ENCODE data around the gene COL5A1. TPM values are rescaled to one million over a fixed set of nuclear protein-coding genes. Genes with fewer than 3 reads are reported as not detected.
A peak's percentile ranks its signal among the peaks of the same experiment; 100 is the strongest.

COL5A1 gene
- total RNA-seq, 5 donors from 2014 or later (not counting 1 experiment from before 2014, with no cell fraction given), result 0.18 to 2.3 (median 1.7) TPM

- Histone ChIP-seq H3K4me1 (ENCODE audit: control insufficient read depth in 1 of 2, extremely low read depth in 1 of 2, insufficient read depth in 2 of 2, low read length in 2 of 2) (no peaks in the 10 kb centered on the region), H3K27me3 (replicated peaks in 1 of 2; ENCODE audit: control insufficient read depth in 2 of 2, extremely low read depth in 1 of 2, insufficient read depth in 2 of 2, low read length in 1 of 2) (peaks cover 0 to 13% of the 10 kb centered on the region in 2 experiments), H3K27ac (ENCODE audit: low read length) (no peak overlapping the region), H3K36me3 (ENCODE audit: control insufficient read depth in 2 of 2, extremely low read depth in 1 of 2, insufficient read depth in 1 of 2, low read length in 1 of 2) (no peaks in the 10 kb centered on the region), H3K9me3 (peaks cover 4% of the 10 kb centered on the region), H3K4me3 (ENCODE audit: control insufficient read depth in 1 of 2, extremely low read depth in 1 of 2, low read length in 1 of 2) (no peak overlapping the region)
- no CpG with 5 or more reads among the region's 4 CpGs for WGBS (ENCODE audit: insufficient coverage)
- H3K4me1 Mint-ChIP-seq, result no peaks in the 10 kb centered on the region
- H3K4me3 Mint-ChIP-seq, result no peak overlapping the region
- H3K36me3 Mint-ChIP-seq, result no peaks in the 10 kb centered on the region
- POLR2A ChIA-PET, result no interaction called here
- H3K27me3 Mint-ChIP-seq, result peaks cover 20 to 23% of the 10 kb centered on the region in 2 donors
- peaks cover 10 to 15% (median 11%) of the 10 kb centered on the region in 3 donors for H3K9me3 Mint-ChIP-seq
- ATAC-seq (replicated peaks in 1 of 4) (no peak), DNase-seq (peak in 1 of 35 experiments; percentile 3)
- H3K27ac Mint-ChIP-seq, result no peak overlapping the region
- CTCF ChIA-PET, result no interaction called here
Measured at GRCh38 chr9:134607971-134608370, 33.6 kb upstream of the COL5A1 start.

- Mint-ChIP-seq H3K27me3 (peaks cover 19 to 23% of the 10 kb centered on the region in 2 donors), H3K9me3 (peaks cover 10 to 26% (median 14%) of the 10 kb centered on the region in 3 donors), H3K36me3 (no peaks in the 10 kb centered on the region), H3K4me1 (no peaks in the 10 kb centered on the region), H3K4me3 (no peak overlapping the region), H3K27ac (no peak overlapping the region)
- DNase-seq (peak in 1 of 35 experiments; percentile 11), ATAC-seq (replicated peaks in 1 of 4) (no peak)
- Histone ChIP-seq H3K4me1 (ENCODE audit: control insufficient read depth in 1 of 2, extremely low read depth in 1 of 2, insufficient read depth in 2 of 2, low read length in 2 of 2) (no peaks in the 10 kb centered on the region), H3K27ac (ENCODE audit: low read length) (no peak overlapping the region), H3K27me3 (replicated peaks in 1 of 2; ENCODE audit: control insufficient read depth in 2 of 2, extremely low read depth in 1 of 2, insufficient read depth in 2 of 2, low read length in 1 of 2) (peaks cover 0 to 5% of the 10 kb centered on the region in 2 experiments), H3K36me3 (ENCODE audit: control insufficient read depth in 2 of 2, extremely low read depth in 1 of 2, insufficient read depth in 1 of 2, low read length in 1 of 2) (no peaks in the 10 kb centered on the region), H3K4me3 (ENCODE audit: control insufficient read depth in 1 of 2, extremely low read depth in 1 of 2, low read length in 1 of 2) (no peak overlapping the region), H3K9me3 (peaks cover 4% of the 10 kb centered on the region)
- CTCF ChIA-PET, result interaction anchor here in 1 of 2 donors (0.5 kb wide), 1 partner anchor 415 kb away, joined by 3 read pairs; no protein-coding TSS in a partner anchor
- POLR2A ChIA-PET, result no interaction called here
- WGBS (ENCODE audit: insufficient coverage), result 87% methylated on average over 3 of the region's 4 CpGs
Measured at GRCh38 chr9:134611046-134611445, 30.6 kb upstream of the COL5A1 start.

DNA sequence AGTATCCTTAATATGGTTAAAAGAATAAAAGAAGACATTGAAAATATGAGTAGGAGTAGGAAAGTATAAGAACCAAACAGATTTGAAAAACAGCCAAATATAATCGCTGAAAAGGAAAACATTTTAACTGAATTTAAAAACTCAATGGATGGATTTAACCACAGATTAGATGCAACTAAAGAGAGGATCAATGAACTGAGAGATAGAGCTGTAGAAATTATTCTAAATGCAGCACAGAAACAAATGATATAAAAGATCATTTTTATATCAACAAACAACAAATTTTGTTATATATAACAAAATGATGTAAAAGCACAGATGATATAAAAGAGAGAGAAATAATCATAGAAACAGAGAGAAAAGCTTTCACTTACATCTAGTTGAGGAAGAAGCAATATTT, 29.3 kb upstream of the COL5A1 start:
- POLR2A ChIA-PET, result no interaction called here
- Mint-ChIP-seq H3K4me3 (no peak overlapping the region), H3K27ac (no peak overlapping the region), H3K9me3 (peaks cover 10 to 26% (median 14%) of the 10 kb centered on the region in 3 donors), H3K27me3 (peaks cover 16 to 23% of the 10 kb centered on the region in 2 donors), H3K36me3 (no peaks in the 10 kb centered on the region), H3K4me1 (no peaks in the 10 kb centered on the region)
- Histone ChIP-seq H3K27me3 (replicated peaks in 1 of 2; ENCODE audit: control insufficient read depth in 2 of 2, extremely low read depth in 1 of 2, insufficient read depth in 2 of 2, low read length in 1 of 2) (peaks cover 0 to 5% of the 10 kb centered on the region in 2 experiments), H3K27ac (ENCODE audit: low read length) (no peak overlapping the region), H3K36me3 (ENCODE audit: control insufficient read depth in 2 of 2, extremely low read depth in 1 of 2, insufficient read depth in 1 of 2, low read length in 1 of 2) (no peaks in the 10 kb centered on the region), H3K4me3 (ENCODE audit: control insufficient read depth in 1 of 2, extremely low read depth in 1 of 2, low read length in 1 of 2) (no peak overlapping the region), H3K4me1 (ENCODE audit: control insufficient read depth in 1 of 2, extremely low read depth in 1 of 2, insufficient read depth in 2 of 2, low read length in 2 of 2) (no peaks in the 10 kb centered on the region), H3K9me3 (peaks cover 4% of the 10 kb centered on the region)
- ATAC-seq (replicated peaks in 1 of 4), result no peak
- DNase-seq, result no peak
- no CpG with 5 or more reads among the region's 1 CpG for WGBS (ENCODE audit: insufficient coverage)
- CTCF ChIA-PET, result no interaction called here

GRCh38 chr9:134612715-134613114, 28.9 kb upstream of the COL5A1 start:
- Mint-ChIP-seq H3K27me3 (peaks cover 16 to 23% of the 10 kb centered on the region in 2 donors), H3K9me3 (peaks cover 10 to 26% (median 14%) of the 10 kb centered on the region in 3 donors), H3K4me1 (no peaks in the 10 kb centered on the region), H3K27ac (no peak overlapping the region), H3K4me3 (no peak overlapping the region), H3K36me3 (no peaks in the 10 kb centered on the region)
- CTCF ChIA-PET, result no interaction called here
- no peak overlapping the region for H3K4me3 ChIP-seq (ENCODE audit: control insufficient read depth in 1 of 2, extremely low read depth in 1 of 2, low read length in 1 of 2)
- no peaks in the 10 kb centered on the region for H3K4me1 ChIP-seq (ENCODE audit: control insufficient read depth in 1 of 2, extremely low read depth in 1 of 2, insufficient read depth in 2 of 2, low read length in 2 of 2)
- ATAC-seq (replicated peaks in 1 of 4) (no peak), DNase-seq (no peak)
- WGBS (ENCODE audit: insufficient coverage), result no CpG with 5 or more reads among the region's 1 CpG
- POLR2A ChIA-PET, result no interaction called here
- no peaks in the 10 kb centered on the region for H3K36me3 ChIP-seq (ENCODE audit: control insufficient read depth in 2 of 2, extremely low read depth in 1 of 2, insufficient read depth in 1 of 2, low read length in 1 of 2)
- H3K9me3 ChIP-seq, result peaks cover 4% of the 10 kb centered on the region
- H3K27ac ChIP-seq (ENCODE audit: low read length), result no peak overlapping the region
- H3K27me3 ChIP-seq (replicated peaks in 1 of 2; ENCODE audit: control insufficient read depth in 2 of 2, extremely low read depth in 1 of 2, insufficient read depth in 2 of 2, low read length in 1 of 2), result peaks cover 0 to 7% of the 10 kb centered on the region in 2 experiments

- Mint-ChIP-seq H3K4me1 (no peaks in the 10 kb centered on the region), H3K27ac (no peak overlapping the region), H3K36me3 (no peaks in the 10 kb centered on the region), H3K27me3 (peaks cover 17 to 18% of the 10 kb centered on the region in 2 donors), H3K9me3 (peaks cover 10 to 26% (median 14%) of the 10 kb centered on the region in 3 donors), H3K4me3 (no peak overlapping the region)
- ChIA-PET POLR2A (no interaction called here), CTCF (no interaction called here)
- DNase-seq (no peak), ATAC-seq (replicated peaks in 1 of 4) (no peak)
- Histone ChIP-seq H3K36me3 (ENCODE audit: control insufficient read depth in 2 of 2, extremely low read depth in 1 of 2, insufficient read depth in 1 of 2, low read length in 1 of 2) (no peaks in the 10 kb centered on the region), H3K4me1 (ENCODE audit: control insufficient read depth in 1 of 2, extremely low read depth in 1 of 2, insufficient read depth in 2 of 2, low read length in 2 of 2) (no peaks in the 10 kb centered on the region), H3K4me3 (ENCODE audit: control insufficient read depth in 1 of 2, extremely low read depth in 1 of 2, low read length in 1 of 2) (no peak overlapping the region), H3K27me3 (replicated peaks in 1 of 2; ENCODE audit: control insufficient read depth in 2 of 2, extremely low read depth in 1 of 2, insufficient read depth in 2 of 2, low read length in 1 of 2) (peaks cover 0 to 18% of the 10 kb centered on the region in 2 experiments), H3K27ac (ENCODE audit: low read length) (no peak overlapping the region), H3K9me3 (peaks cover 4% of the 10 kb centered on the region)
- whole genome bisulfite sequencing (ENCODE audit: insufficient coverage), result no CpG with 5 or more reads among the region's 3 CpGs
Measured at GRCh38 chr9:134614256-134614655, 27.3 kb upstream of the COL5A1 start.

DNA sequence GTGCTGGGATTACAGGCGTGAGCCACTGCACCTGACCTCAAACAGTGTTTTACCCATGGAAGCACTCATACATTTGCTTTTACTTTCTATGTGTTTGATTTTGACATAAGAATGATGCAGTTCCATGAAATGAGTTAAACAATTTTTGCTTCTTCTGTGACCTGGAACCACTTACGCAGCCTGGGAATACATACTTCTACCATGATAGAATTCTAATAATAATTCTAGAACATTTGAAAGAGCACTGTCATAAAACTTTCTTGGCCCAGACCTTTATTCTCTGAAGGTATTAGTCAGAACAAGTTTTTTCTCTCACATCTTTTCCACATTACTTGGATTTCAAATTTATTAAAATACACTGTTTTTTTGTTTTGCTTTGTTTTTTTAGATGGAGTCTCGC, 25.3 kb upstream of the COL5A1 start:
- peaks cover 4% of the 10 kb centered on the region for H3K9me3 ChIP-seq
- Mint-ChIP-seq H3K4me1 (no peaks in the 10 kb centered on the region), H3K27ac (no peak overlapping the region), H3K27me3 (peaks cover 5 to 11% of the 10 kb centered on the region in 2 donors), H3K4me3 (no peak overlapping the region), H3K36me3 (no peaks in the 10 kb centered on the region), H3K9me3 (peaks cover 10 to 23% (median 14%) of the 10 kb centered on the region in 3 donors)
- ATAC-seq (replicated peaks in 1 of 4) (no peak), DNase-seq (no peak)
- ChIA-PET POLR2A (no interaction called here), CTCF (no interaction called here)
- peaks cover 0 to 27% of the 10 kb centered on the region in 2 experiments for H3K27me3 ChIP-seq (replicated peaks in 1 of 2; ENCODE audit: control insufficient read depth in 2 of 2, extremely low read depth in 1 of 2, insufficient read depth in 2 of 2, low read length in 1 of 2)
- H3K4me3 ChIP-seq (ENCODE audit: control insufficient read depth in 1 of 2, extremely low read depth in 1 of 2, low read length in 1 of 2), result no peak overlapping the region
- H3K27ac ChIP-seq (ENCODE audit: low read length), result no peak overlapping the region
- H3K36me3 ChIP-seq (ENCODE audit: control insufficient read depth in 2 of 2, extremely low read depth in 1 of 2, insufficient read depth in 1 of 2, low read length in 1 of 2), result no peaks in the 10 kb centered on the region
- WGBS (ENCODE audit: insufficient coverage), result 40% methylated on average over 1 of the region's 3 CpGs
- no peaks in the 10 kb centered on the region for H3K4me1 ChIP-seq (ENCODE audit: control insufficient read depth in 1 of 2, extremely low read depth in 1 of 2, insufficient read depth in 2 of 2, low read length in 2 of 2)

DNA sequence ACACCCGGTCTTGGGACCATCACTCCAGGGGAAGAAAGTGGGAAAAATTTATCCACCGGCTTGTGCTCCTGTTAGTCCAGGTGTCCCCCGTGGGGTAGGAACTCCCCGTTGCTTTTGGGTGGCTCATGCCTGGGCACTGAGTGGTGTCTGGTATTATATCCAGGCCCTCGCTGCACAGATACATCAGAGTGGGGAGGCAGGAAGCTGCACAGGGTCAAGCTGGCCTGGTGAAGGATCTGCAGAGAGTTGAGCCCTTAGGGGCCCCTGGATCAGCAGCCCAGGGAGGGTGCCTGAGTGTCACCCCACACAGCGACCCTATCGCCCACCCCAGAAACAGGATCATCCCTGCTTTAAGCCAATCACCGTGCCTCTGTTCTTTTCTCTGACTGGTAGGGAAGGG, 24.4 kb upstream of the COL5A1 start:
- ChIA-PET POLR2A (no interaction called here), CTCF (no interaction called here)
- Mint-ChIP-seq H3K4me3 (no peak overlapping the region), H3K9me3 (peaks cover 5 to 18% (median 9%) of the 10 kb centered on the region in 3 donors), H3K4me1 (no peaks in the 10 kb centered on the region), H3K36me3 (no peaks in the 10 kb centered on the region), H3K27me3 (peaks cover under 1 to 14% of the 10 kb centered on the region in 2 donors), H3K27ac (no peak overlapping the region)
- Histone ChIP-seq H3K27me3 (replicated peaks in 1 of 2; ENCODE audit: control insufficient read depth in 2 of 2, extremely low read depth in 1 of 2, insufficient read depth in 2 of 2, low read length in 1 of 2) (peaks cover 0 to 31% of the 10 kb centered on the region in 2 experiments), H3K27ac (ENCODE audit: low read length) (no peak overlapping the region), H3K9me3 (peaks cover 4% of the 10 kb centered on the region), H3K36me3 (ENCODE audit: control insufficient read depth in 2 of 2, extremely low read depth in 1 of 2, insufficient read depth in 1 of 2, low read length in 1 of 2) (no peaks in the 10 kb centered on the region), H3K4me3 (ENCODE audit: control insufficient read depth in 1 of 2, extremely low read depth in 1 of 2, low read length in 1 of 2) (no peak overlapping the region), H3K4me1 (ENCODE audit: control insufficient read depth in 1 of 2, extremely low read depth in 1 of 2, insufficient read depth in 2 of 2, low read length in 2 of 2) (no peaks in the 10 kb centered on the region)
- DNase-seq (peak in 1 of 35 experiments; percentile 20), ATAC-seq (replicated peaks in 1 of 4) (no peak)
- 80% methylated on average over 4 of the region's 8 CpGs for WGBS (ENCODE audit: insufficient coverage)

Data from T-cell (primary cell).